Measurements from ENCODE around the gene KRTAP10-9.
"Not testable (repeated sequence)": the region's sequence is repeated elsewhere in the genome, so short reads cannot be mapped to it uniquely, and the experiment has no call there.

KRTAP10-9 gene

DNA sequence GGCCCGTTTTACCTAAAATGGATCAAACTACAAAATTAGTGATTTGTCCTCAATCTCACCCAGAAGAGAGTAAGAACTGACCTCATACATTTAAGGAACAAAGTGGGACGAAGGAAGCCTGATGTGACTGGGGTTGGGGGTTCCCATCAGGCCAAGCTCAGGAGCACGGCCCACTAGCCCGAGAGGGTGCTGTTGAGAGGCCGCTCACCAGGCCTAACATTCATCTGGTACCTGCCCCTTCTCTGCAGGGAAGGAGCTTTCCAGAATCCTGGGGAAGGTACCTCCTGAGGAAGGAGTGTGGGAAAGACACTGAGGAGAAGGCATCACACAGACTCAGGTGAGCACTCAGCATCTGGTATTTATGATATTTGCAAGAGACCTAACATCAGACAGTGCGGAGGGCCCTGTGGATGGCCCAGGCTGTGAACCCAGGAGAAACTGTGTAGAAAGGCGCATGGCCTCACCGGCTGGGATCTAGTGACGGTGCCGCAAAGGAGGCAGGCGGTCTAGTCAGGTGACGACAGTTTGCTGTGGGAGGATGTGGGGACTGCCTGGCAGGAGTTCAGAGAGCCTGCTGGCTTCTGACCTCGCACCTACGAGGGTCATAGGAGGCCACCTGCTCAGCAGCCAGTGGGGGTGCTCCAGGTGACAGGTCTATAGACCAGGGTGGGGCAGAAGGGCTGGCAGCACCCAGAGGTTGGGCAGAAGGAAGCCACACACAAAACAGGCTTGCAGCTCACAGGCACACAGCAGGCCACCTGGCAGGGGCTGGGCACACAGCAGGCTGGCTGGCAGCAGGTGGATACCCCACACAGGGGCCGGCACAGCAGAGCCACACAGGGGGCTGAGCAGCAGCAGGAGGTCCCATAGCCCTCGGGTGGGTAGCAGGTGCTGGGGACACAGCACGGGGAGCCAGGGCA lies 27.0 kb downstream of the KRTAP10-9 start:
- intact Hi-C loops (cut with DNase I): no loop called here
- no peak for DNase-seq

- intact Hi-C loops (cut with DNase I): no loop called here
- DNase-seq: no peak
Measured at GRCh38 chr21:44654576-44655175, 27.8 kb downstream of the KRTAP10-9 start, which contains the start of gene KRTAP12-4. Gene KRTAP12-4, minus strand, starts transcription at chr21:44654659. Its CDS starts 45 bp downstream, at chr21:44654614.

DNA sequence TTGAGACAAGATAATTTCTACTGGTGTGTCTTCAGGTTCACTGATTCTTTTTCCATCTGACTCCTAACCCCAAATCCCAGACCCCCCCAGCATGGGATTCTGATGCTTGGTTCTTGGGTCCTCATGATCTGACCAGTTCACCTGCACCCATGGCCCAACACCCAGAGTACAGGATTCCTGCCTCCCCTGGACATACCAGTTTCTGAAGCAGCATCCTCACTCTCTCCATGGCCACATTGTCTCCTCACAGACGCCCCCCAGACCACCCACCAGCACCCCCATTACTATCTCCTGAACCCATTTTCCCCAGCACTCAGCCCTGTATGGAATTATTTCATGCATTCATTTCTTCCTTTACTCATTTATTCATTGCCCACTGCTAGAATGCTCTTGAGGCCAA lies 30.0 kb downstream of the KRTAP10-9 start:
- no peak for DNase-seq
- intact Hi-C loops (cut with DNase I): no loop called here

GRCh38 chr21:44657635-44658540 lies 31.0 kb downstream of the KRTAP10-9 start, which contains the start of gene KRTAP12-3:
Gene KRTAP12-3, plus strand, starts transcription at chr21:44657932. Its CDS starts 48 bp downstream, at chr21:44657980.
- no peak for DNase-seq
- intact Hi-C loops (cut with DNase I): no loop called here

GRCh38 chr21:44658541-44658910 lies 31.6 kb downstream of the KRTAP10-9 start:
- intact Hi-C loops (cut with DNase I): no loop called here
- DNase-seq: no peak

- no peak for DNase-seq
- intact Hi-C loops (cut with DNase I): no loop called here
Measured at GRCh38 chr21:44658913-44659595, 32.2 kb downstream of the KRTAP10-9 start.

DNA sequence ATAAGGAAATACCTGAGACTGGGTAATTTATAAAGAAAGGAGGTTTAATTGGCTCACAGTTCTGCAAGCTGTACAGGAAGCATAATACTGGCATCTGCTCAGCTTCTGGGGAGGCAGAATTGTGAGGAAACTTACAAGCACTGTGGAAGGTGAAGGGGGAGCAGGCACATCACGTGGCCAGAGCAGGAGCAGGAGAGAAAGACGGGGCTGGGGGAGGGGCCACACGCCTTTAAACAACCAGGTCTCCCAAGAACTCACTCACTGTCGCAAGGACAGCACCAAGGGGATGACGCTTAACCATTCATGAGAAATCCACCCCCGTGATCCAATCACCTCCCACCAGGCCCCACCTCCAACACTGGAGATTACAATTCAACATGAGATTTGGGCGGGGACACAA lies 34.7 kb downstream of the KRTAP10-9 start:
- DNase-seq; intact Hi-C loops (cut with DNase I): not testable (repeated sequence)

- intact Hi-C loops (cut with DNase I): no loop called here
Measured at GRCh38 chr21:44664691-44665090, 37.8 kb downstream of the KRTAP10-9 start.

DNA sequence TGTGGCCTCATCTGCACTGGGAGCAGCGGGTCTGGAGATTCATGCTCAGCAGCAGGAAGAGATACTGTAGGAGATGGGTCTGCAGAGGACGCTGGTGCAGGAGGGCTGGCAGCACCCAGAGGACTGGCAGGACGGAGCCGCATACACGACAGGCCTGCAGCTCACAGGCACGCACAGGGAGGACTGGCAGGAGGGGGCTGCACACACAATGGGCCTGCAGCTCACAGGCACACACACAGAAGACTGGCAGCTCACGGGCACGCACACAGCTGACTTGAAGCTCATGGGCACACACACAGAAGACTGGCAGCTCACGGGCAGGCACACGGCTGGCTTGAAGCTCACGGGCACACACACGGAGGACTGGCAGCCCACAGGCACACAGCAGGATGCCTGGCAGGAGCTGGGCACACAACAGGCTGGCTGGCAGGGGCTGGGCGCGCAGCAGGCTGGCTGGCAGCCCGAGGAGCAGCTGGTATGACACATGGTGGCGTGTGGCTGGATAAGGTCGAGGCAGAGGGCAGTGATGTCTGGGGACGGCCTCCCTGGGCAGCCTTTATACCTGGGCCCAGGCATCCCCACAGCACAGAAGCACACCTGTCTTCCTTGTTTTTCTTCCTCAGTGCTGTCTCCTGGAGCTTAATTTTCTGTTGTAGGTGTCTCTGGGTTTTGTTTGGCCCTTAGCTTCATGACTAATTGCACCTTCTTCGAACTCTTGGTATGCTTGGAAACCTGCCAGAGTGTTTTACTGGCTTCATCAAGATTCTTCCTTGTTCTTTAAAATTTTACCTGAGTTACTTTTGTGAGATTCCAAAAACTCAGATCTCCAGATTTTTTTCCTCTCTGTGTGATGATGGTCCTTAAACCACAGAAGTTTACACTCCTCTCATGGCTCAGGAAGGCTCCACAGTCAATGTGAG lies 39.8 kb downstream of the KRTAP10-9 start, which contains the start of gene KRTAP12-2:
Gene KRTAP12-2, minus strand, starts transcription at position 527 of the 920 bp plus-strand sequence. Its CDS starts 41 bp downstream, at position 486.
- intact Hi-C loops (cut with DNase I): no loop called here
- DNase-seq: peak in 1 of 42 donors; percentile 2

More at GRCh38 chr21:44664691-44665090, 37.8 kb downstream of the KRTAP10-9 start:
- DNase-seq: no peak

- intact Hi-C loops (cut with DNase I): no loop called here
- no peak for DNase-seq
Measured at GRCh38 chr21:44667612-44668011, 40.7 kb downstream of the KRTAP10-9 start.

DNA sequence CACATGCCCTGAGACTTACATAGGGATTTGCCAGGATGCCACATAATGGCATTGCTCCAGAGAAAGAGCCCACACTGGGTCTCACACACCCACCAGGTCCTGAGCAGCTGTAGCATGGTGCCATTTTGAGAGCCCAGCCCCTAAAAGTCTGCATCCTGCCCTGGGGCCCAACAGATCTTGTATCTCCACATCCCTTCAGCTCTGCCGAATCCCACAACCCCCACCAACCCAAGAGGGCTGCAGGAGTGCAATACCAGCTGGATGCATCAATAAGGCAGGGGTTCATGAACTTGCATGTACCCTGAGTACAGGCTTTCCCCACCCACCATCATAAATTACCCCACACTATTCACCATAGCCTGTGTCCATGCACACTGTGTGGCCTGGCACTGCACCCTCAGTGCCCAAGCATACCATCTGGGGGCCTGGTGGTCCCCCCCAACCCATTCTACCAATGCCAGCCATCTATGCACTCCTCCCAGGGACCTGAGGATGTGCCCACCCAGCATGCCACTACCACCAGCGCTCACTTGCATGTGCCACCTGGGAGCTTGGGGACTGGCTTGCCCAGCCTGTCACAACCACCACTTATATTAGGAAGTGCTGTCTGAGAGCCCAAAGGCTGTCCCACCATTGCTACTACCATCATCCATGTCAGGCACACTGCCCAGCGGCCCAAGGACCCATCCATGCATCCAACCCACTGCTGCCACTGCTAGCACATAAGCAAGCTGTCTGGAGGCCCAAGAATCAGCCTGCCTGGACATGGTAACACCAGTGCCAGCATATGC lies 43.9 kb downstream of the KRTAP10-9 start:
- intact Hi-C loops (cut with DNase I): no loop called here
- DNase-seq: no peak

DNA sequence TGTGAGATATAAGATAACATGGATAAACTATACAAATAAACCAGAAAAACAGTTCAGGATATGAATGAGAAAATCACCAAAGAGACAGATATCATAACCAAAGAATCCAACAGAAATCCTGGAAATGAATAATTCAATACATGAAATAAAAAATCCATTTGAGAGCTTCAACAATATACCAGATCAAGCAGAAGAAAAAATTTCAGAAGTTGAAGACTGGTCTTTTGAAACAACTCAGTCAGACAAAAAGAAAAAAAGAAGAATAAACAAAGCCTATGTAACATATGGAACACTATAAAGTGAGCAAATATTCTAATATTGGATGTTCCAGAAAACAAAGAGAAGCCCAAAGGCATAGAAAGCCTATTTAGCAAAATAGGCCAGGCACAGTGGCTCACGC lies 45.0 kb downstream of the KRTAP10-9 start:
- no peak for DNase-seq
- intact Hi-C loops (cut with DNase I): no loop called here

DNA sequence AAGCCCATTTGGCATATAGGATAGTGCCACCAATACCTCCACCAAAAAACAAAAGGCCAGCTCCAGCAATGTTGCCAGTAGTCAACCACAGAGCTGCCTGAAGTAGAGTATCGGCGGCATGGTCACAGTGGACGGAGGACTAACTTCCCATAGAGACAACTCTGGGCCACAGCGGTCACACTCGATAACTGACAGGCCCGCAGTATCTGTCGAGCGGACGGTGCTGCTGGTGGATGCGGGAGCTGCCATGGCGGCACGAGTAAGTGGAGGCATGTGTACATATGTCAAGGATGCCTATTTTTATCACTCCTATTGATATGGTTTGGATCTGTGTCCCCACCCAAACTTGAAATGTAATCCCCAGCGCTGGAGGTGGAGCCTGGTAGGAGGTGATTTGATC lies 51.0 kb downstream of the KRTAP10-9 start:
- intact Hi-C loops (cut with DNase I): no loop called here
- DNase-seq: no peak
